WTC11 (cell line): Measurements from ENCODE around the gene PCYOX1L.

ENCODE experiments used
- ARID4B ChIP-seq: sonication (generic); formaldehyde crosslinking; IDR thresholded peaks from 2 replicates; pipeline ENCODE4 v1.8.0; 2023; ENCODE audit warnings: missing genetic modification reagents, mild to moderate bottlenecking, borderline replicate concordance
- CBFB ChIP-seq: sonication (generic); formaldehyde crosslinking; IDR thresholded peaks from 2 replicates; pipeline ENCODE4 v1.8.1; 2022; ENCODE audit warnings: mild to moderate bottlenecking, low read depth, missing genetic modification reagents
- CTCF ChIP-seq: fragments of 200-600 bp; IDR thresholded peaks from 2 replicates; pipeline ENCODE4 v1.8.0; 2022; ENCODE audit warnings: antibody characterized with exemption
- E2F5 ChIP-seq: sonication (generic); formaldehyde crosslinking; IDR thresholded peaks from 2 replicates; pipeline ENCODE4 v1.8.1; 2022; ENCODE audit warnings: mild to moderate bottlenecking, moderate library complexity, missing genetic modification reagents
- NR3C1 ChIP-seq: sonication (generic); formaldehyde crosslinking; conservative IDR thresholded peaks from 2 replicates; pipeline ENCODE4 v1.8.1; 2023; ENCODE audit warnings: low read depth, mild to moderate bottlenecking, missing genetic modification reagents
- SP1 ChIP-seq: sonication (generic); formaldehyde crosslinking; conservative IDR thresholded peaks from 2 replicates; pipeline ENCODE4 v1.8.1; 2022; ENCODE audit warnings: missing genetic modification reagents
- ZMAT4 ChIP-seq: fragments of 250-450 bp; sonication (Bioruptor Pico); IDR thresholded peaks from 2 replicates; pipeline ENCODE4 v1.9.0; 2021; ENCODE audit warnings: mild to moderate bottlenecking
- ZNF121 ChIP-seq: sonication (generic); formaldehyde crosslinking; IDR thresholded peaks from 2 replicates; pipeline ENCODE4 v1.8.0; 2023; ENCODE audit warnings: missing genetic modification reagents
- ZNF263 ChIP-seq: sonication (generic); formaldehyde crosslinking; IDR thresholded peaks from 2 replicates; pipeline ENCODE4 v1.8.1; 2022; ENCODE audit warnings: low read depth, mild to moderate bottlenecking, moderate library complexity, missing genetic modification reagents
- ZNF532 ChIP-seq: fragments of 250-450 bp; sonication (Bioruptor Pico); IDR thresholded peaks from 2 replicates; pipeline ENCODE4 v1.9.0; 2021; ENCODE audit warnings: mild to moderate bottlenecking, borderline replicate concordance
- ZNF671 ChIP-seq: fragments of 250-450 bp; sonication (Bioruptor Pico); IDR thresholded peaks from 2 replicates; pipeline ENCODE4 v1.8.0; 2021; ENCODE audit warnings: mild to moderate bottlenecking

- no peak for TF ChIP-seq CTCF
- no peak for TF ChIP-seq NR3C1 (CRISPR knock-in tag)
- TF ChIP-seq ZNF121: no peak
- TF ChIP-seq E2F5 (CRISPR knock-in tag): no peak
- no peak for TF ChIP-seq ZMAT4
- no peak for TF ChIP-seq ZNF263
- no peak for TF ChIP-seq CBFB (CRISPR knock-in tag)
- no peak for TF ChIP-seq ARID4B (CRISPR knock-in tag)
- TF ChIP-seq SP1 (CRISPR knock-in tag): no peak
- TF ChIP-seq ZNF532 (CRISPR knock-in tag): no peak
- TF ChIP-seq ZNF671 (CRISPR knock-in tag): no peak
Observed at GRCh38 chr5:149379818-149380374, 22.1 kb downstream of the PCYOX1L start.
